Neutrophil (primary cell): Measurements from ENCODE around the gene FAM168B.

ENCODE experiments used
- H3K27ac ChIP-seq: fragments of 200-600 bp; sonication (generic); 2 replicates; pipeline ENCODE4 v1.5.1; 2016; ENCODE audit warnings: mild to moderate bottlenecking, moderate library complexity
- H3K27me3 ChIP-seq: fragments of 200-600 bp; sonication (generic); 2 replicates; pipeline ENCODE4 v1.6.0; 2016; ENCODE audit warnings: mild to moderate bottlenecking
- H3K36me3 ChIP-seq: fragments of 200-600 bp; sonication (generic); 2 replicates; pipeline ENCODE4 v1.5.1; 2017
- H3K4me1 ChIP-seq, 2 experiments: fragments of 200-600 bp in 1 of 2; sonication (generic) in 1 of 2; 1 replicate in 1 of 2; 2 replicates in 1 of 2; pipeline versions ENCODE4 v1.5.1 to v1.6.1; 2013 to 2016; ENCODE audit warnings: low read depth in 1 of 2, low read length in 1 of 2, mild to moderate bottlenecking in 1 of 2, moderate library complexity in 1 of 2; ENCODE audit not compliant: control insufficient read depth in 1 of 2, insufficient read depth in 1 of 2
- H3K4me3 ChIP-seq, 2 experiments: fragments of 200-600 bp in 1 of 2; sonication (generic) in 1 of 2; 1 replicate in 1 of 2; 2 replicates in 1 of 2; pipeline ENCODE4 v1.5.1; 2013 to 2016; ENCODE audit warnings: low read depth in 1 of 2, low read length in 1 of 2, mild to moderate bottlenecking in 1 of 2, moderate library complexity in 1 of 2
- H3K9me3 ChIP-seq: fragments of 200-600 bp; sonication (generic); 2 replicates; pipeline ENCODE4 v1.5.1; 2016
- TF ChIP-seq, protein P1 (sequence below): fragments of 200-600 bp; sonication (generic); IDR thresholded peaks from 2 replicates; pipeline ENCODE4 v1.5.1; 2016; ENCODE audit warnings: antibody characterized with exemption

The FAM168B gene

GRCh38 chr2:131045286-131046027 lies 47.8 kb downstream of the FAM168B start:
- H3K4me3 ChIP-seq = no peak overlapping the region
- peaks cover 21% of the 10 kb centered on the region for H3K27me3 ChIP-seq
- TF ChIP-seq, protein P1, sequence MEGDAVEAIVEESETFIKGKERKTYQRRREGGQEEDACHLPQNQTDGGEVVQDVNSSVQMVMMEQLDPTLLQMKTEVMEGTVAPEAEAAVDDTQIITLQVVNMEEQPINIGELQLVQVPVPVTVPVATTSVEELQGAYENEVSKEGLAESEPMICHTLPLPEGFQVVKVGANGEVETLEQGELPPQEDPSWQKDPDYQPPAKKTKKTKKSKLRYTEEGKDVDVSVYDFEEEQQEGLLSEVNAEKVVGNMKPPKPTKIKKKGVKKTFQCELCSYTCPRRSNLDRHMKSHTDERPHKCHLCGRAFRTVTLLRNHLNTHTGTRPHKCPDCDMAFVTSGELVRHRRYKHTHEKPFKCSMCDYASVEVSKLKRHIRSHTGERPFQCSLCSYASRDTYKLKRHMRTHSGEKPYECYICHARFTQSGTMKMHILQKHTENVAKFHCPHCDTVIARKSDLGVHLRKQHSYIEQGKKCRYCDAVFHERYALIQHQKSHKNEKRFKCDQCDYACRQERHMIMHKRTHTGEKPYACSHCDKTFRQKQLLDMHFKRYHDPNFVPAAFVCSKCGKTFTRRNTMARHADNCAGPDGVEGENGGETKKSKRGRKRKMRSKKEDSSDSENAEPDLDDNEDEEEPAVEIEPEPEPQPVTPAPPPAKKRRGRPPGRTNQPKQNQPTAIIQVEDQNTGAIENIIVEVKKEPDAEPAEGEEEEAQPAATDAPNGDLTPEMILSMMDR = no peak
- no peak overlapping the region for H3K27ac ChIP-seq
- no peaks in the 10 kb centered on the region for H3K4me1 ChIP-seq
- H3K9me3 ChIP-seq = no peaks in the 10 kb centered on the region
- H3K36me3 ChIP-seq = peaks cover 46% of the 10 kb centered on the region

- Histone ChIP-seq H3K27ac (no peak overlapping the region), H3K9me3 (no peaks in the 10 kb centered on the region), H3K4me1 (no peaks in the 10 kb centered on the region), H3K36me3 (peaks cover 39% of the 10 kb centered on the region), H3K4me3 (no peak overlapping the region), H3K27me3 (peaks cover 28% of the 10 kb centered on the region)
- TF ChIP-seq, protein P1 = no peak
Measured at GRCh38 chr2:131044757-131045150, 48.5 kb downstream of the FAM168B start.

DNA sequence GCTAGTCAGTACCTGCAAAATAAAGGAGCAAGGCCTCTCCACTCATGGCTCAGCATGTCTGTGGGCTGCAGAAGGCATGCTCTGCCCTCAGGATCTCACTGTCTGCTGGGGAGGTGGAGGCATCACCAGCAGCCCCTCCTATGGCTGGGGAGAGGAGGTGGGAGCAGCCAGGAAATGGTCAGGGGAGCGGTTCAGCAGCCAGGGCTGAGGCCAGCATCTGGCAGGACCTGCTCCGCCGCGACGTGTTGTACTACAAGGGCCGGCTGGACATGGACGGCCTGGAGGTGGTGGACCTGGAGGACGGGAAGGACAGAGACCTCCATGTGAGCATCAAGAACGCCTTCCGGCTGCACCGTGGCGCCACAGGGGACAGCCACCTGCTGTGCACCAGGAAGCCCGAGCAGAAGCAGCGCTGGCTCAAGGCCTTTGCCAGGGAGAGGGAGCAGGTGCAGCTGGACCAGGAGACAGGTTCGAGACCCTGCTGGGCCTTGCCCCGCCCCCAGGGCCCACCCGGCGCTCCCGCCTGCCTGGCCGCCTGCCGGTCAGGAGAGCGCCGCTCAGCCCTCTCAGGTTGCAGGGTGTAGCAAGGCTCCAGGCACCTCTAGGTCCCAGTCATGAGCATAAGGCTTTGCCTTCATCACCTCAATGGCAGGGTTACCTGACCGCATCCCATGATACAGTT lies 49.0 kb downstream of the FAM168B start:
- Histone ChIP-seq H3K9me3 (no peaks in the 10 kb centered on the region), H3K36me3 (peaks cover 33% of the 10 kb centered on the region), H3K27ac (no peak overlapping the region), H3K4me3 (no peak overlapping the region), H3K27me3 (peaks cover 34% of the 10 kb centered on the region), H3K4me1 (no peaks in the 10 kb centered on the region)
- TF ChIP-seq, protein P1 = no peak

DNA sequence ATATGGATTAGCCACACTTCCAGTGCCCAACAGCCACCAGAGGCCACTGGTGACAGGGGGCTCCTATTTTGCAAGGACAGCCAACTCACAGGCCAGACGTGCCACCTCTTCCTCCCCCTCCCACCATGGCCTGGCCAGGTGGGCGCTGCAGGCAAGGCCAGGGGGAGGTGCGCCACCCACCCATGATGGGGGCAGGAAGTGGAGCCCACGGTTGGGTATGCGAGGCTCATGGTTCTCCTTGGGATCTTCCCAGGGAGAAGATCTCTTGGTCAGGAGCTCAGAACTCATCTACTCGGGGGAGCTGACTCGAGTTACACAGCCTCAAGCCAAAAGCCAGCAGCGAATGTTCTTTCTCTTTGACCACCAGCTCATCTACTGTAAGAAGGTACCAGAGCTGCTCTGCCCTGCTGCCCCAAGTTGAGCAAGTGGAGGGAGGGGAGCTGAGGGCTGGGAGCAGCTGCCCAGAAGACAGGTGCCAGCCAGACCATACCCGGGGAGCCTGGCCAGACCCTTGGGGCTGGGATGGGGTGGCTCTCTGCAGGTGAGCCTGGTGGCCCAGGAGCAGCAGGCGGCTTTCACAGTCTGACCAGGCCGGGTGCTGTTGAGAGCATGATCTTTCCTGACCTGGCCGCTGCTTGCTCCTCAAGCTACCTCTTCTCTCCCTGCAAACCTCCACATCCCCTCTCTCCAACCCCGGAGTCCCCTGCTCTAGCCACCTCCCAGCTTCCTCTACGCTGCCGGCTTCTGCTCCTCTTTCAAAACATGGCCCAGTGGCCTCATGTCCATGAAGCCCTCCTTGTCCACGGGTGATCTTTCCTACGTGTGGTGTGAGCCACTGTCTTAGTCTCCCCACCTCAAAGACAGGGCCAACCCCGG lies 49.8 kb downstream of the FAM168B start:
- H3K27me3 ChIP-seq = peaks cover 42% of the 10 kb centered on the region
- no peak overlapping the region for H3K27ac ChIP-seq
- no peak overlapping the region for H3K4me3 ChIP-seq
- TF ChIP-seq, protein P1 = no peak
- no peaks in the 10 kb centered on the region for H3K9me3 ChIP-seq
- peaks cover 25% of the 10 kb centered on the region for H3K36me3 ChIP-seq
- H3K4me1 ChIP-seq = no peaks in the 10 kb centered on the region

- H3K4me1 ChIP-seq = no peaks in the 10 kb centered on the region
- peaks cover 14% of the 10 kb centered on the region for H3K36me3 ChIP-seq
- no peaks in the 10 kb centered on the region for H3K9me3 ChIP-seq
- H3K27me3 ChIP-seq = peaks cover 53% of the 10 kb centered on the region
- no peak overlapping the region for H3K4me3 ChIP-seq
- TF ChIP-seq, protein P1 = no peak
- H3K27ac ChIP-seq = no peak overlapping the region
Measured at GRCh38 chr2:131042148-131042775, 51.0 kb downstream of the FAM168B start.
